Caco-2 (cell line): ENCODE results near the gene NAGK. TPM values are rescaled to one million over a fixed set of nuclear protein-coding genes. Genes with fewer than 3 reads are reported as not detected.

Experiments used
- BruUV-seq: library from RNA; stranded (reverse); fragments of 400-500 nt; replicated peaks from 2 replicates; lab custom pipeline; 2021; lab: Mats Ljungman, UMichigan
- CTCF ChIA-PET: fragments of 300-600 bp; sonication (Branson Sonifier 250); formaldehyde crosslinking; loops from one replicate; lab custom pipeline; 2022; ENCODE audit warnings: antibody characterized with exemption; lab: Charles Lee
- POLR2A ChIA-PET: fragments of 300-600 bp; sonication (Branson Sonifier 250); formaldehyde crosslinking; loops from one replicate; lab custom pipeline; 2022; ENCODE audit warnings: antibody characterized with exemption; lab: Charles Lee
- DNase-seq, 2 experiments: peaks; one replicate each; pipeline versions ENCODE4 v3.0.0 to v3.0.0-alpha.2; 2020 to 2022
- H3K27me3 ChIP-seq: replicated peaks from 2 replicates; pipeline ENCODE4 v1.6.0; 2011; ENCODE audit warnings: low read length; ENCODE audit not compliant: control insufficient read depth, insufficient read depth
- H3K36me3 ChIP-seq: 2 replicates; pipeline ENCODE4 v1.5.1; 2011; ENCODE audit warnings: low read length; ENCODE audit not compliant: control insufficient read depth, insufficient read depth
- H3K4me1 ChIP-seq: fragments of 250-450 bp; sonication (Bioruptor Pico); 2 replicates; pipeline ENCODE4 v1.5.1; 2020; ENCODE audit warnings: mild to moderate bottlenecking
- H3K4me3 ChIP-seq: 2 replicates; pipeline ENCODE4 v1.5.1; 2011; ENCODE audit warnings: low read depth, mild to moderate bottlenecking, control low read depth, low read length
- H3K9me3 ChIP-seq: fragments of 250-450 bp; sonication (Bioruptor Pico); 2 replicates; pipeline ENCODE4 v1.5.1; 2020; ENCODE audit warnings: mild to moderate bottlenecking, moderate library complexity
- H3K27ac Mint-ChIP-seq: one replicate; pipeline ENCODE4 v1.8.0; 2022; ENCODE audit warnings: mixed read lengths; ENCODE audit not compliant: unreplicated experiment
- H3K27me3 Mint-ChIP-seq: one replicate; pipeline ENCODE4 v1.8.0; 2022; ENCODE audit warnings: mixed read lengths; ENCODE audit not compliant: insufficient read depth, unreplicated experiment
- H3K36me3 Mint-ChIP-seq: one replicate; pipeline ENCODE4 v1.8.0; 2022; ENCODE audit warnings: mild to moderate bottlenecking, mixed read lengths; ENCODE audit not compliant: insufficient read depth, unreplicated experiment
- H3K4me1 Mint-ChIP-seq: one replicate; pipeline ENCODE4 v1.8.0; 2022; ENCODE audit warnings: low read depth, mixed read lengths; ENCODE audit not compliant: unreplicated experiment
- H3K4me3 Mint-ChIP-seq: one replicate; pipeline ENCODE4 v1.8.0; 2022; ENCODE audit warnings: mild to moderate bottlenecking, moderate library complexity, mixed read lengths; ENCODE audit not compliant: unreplicated experiment
- H3K9me3 Mint-ChIP-seq: one replicate; pipeline ENCODE4 v1.8.0; 2022; ENCODE audit warnings: mixed read lengths; ENCODE audit not compliant: unreplicated experiment
- CTCF ChIP-seq, 2 experiments: fragments of 200-600 bp in 1 of 2; IDR thresholded peaks; 1 replicate in 1 of 2; 2 replicates in 1 of 2; pipeline versions ENCODE4 v1.5.1 to v1.8.0; 2011 to 2022; ENCODE audit warnings: antibody characterized with exemption in 1 of 2, control low read depth in 1 of 2, inconsistent platforms in 1 of 2, low read depth in 1 of 2, low read length in 1 of 2, mild to moderate bottlenecking in 1 of 2, moderate library complexity in 1 of 2; ENCODE audit not compliant: insufficient read depth in 1 of 2, severe bottlenecking in 1 of 2, unreplicated experiment in 1 of 2
- intact Hi-C: fragments of 100-400 bp; cut with micrococcal nuclease; formaldehyde crosslinking; loops from one replicate; pipeline ENCODE4 v1.10.0; 2022; ENCODE audit not compliant: unreplicated experiment
- total RNA-seq: library from RNA; stranded (reverse); gene quantifications from 2 replicates; pipeline ENCODE4 v1.2.3, GENCODE V29; 2022

The NAGK gene
- total RNA-seq, 1 experiment from 2014 or later: 101 TPM

- ChIA-PET POLR2A (no interaction called here), CTCF (no interaction called here)
- Histone ChIP-seq H3K27me3 (no peaks in the 10 kb centered on the region), H3K9me3 (no peaks in the 10 kb centered on the region), H3K4me3 (no peak overlapping the region), H3K4me1 (no peaks in the 10 kb centered on the region; the same call in 1 of the 2 replicates), H3K36me3 (no peaks in the 10 kb centered on the region)
- no TSS peak for BruUV-seq
- DNase-seq: no peak
- no peak for TF ChIP-seq CTCF (IDR thresholded peaks at IDR 0.05; ENCODE audit: insufficient read depth in 1 of 2, low read depth in 1 of 2, low read length in 1 of 2, severe bottlenecking in 1 of 2, unreplicated experiment in 1 of 2)
- Mint-ChIP-seq H3K27ac (no peak overlapping the region), H3K4me1 (peaks cover 11% of the 10 kb centered on the region), H3K4me3 (no peak overlapping the region), H3K27me3 (no peaks in the 10 kb centered on the region), H3K9me3 (no peaks in the 10 kb centered on the region), H3K36me3 (peaks cover 5% of the 10 kb centered on the region)
- intact Hi-C loops: no loop called here
Observed at GRCh38 chr2:71043531-71044407, 24.7 kb upstream of the NAGK start.

GRCh38 chr2:71045151-71045550 is 23.3 kb upstream of the NAGK start:
- BruUV-seq: no TSS peak
- Mint-ChIP-seq H3K9me3 (no peaks in the 10 kb centered on the region), H3K4me3 (no peak overlapping the region), H3K36me3 (peaks cover 9% of the 10 kb centered on the region), H3K4me1 (peaks cover 22% of the 10 kb centered on the region), H3K27me3 (no peaks in the 10 kb centered on the region), H3K27ac (no peak overlapping the region)
- ChIA-PET CTCF (no interaction called here), POLR2A (no interaction called here)
- intact Hi-C loops: no loop called here
- H3K4me1 ChIP-seq: peaks cover 5% of the 10 kb centered on the region
- TF ChIP-seq CTCF (IDR thresholded peaks at IDR 0.05; ENCODE audit: insufficient read depth in 1 of 2, low read depth in 1 of 2, low read length in 1 of 2, severe bottlenecking in 1 of 2, unreplicated experiment in 1 of 2): no peak
- no peaks in the 10 kb centered on the region for H3K9me3 ChIP-seq
- H3K36me3 ChIP-seq: no peaks in the 10 kb centered on the region
- H3K4me3 ChIP-seq: no peak overlapping the region
- DNase-seq: no peak
- no peaks in the 10 kb centered on the region for H3K27me3 ChIP-seq

- Histone ChIP-seq H3K36me3 (no peaks in the 10 kb centered on the region), H3K4me3 (no peak overlapping the region), H3K4me1 (peaks cover 5% of the 10 kb centered on the region), H3K27me3 (no peaks in the 10 kb centered on the region), H3K9me3 (no peaks in the 10 kb centered on the region)
- Mint-ChIP-seq H3K27ac (no peak overlapping the region), H3K36me3 (peaks cover 11% of the 10 kb centered on the region), H3K4me3 (no peak overlapping the region), H3K4me1 (peaks cover 22% of the 10 kb centered on the region), H3K27me3 (no peaks in the 10 kb centered on the region), H3K9me3 (no peaks in the 10 kb centered on the region)
- CTCF ChIA-PET: interaction anchor here (0.6 kb wide), 1 partner anchor 971 kb away, joined by 3 read pairs; no protein-coding TSS in a partner anchor
- POLR2A ChIA-PET: no interaction called here
- intact Hi-C loops: no loop called here
- DNase-seq: no peak
- TF ChIP-seq CTCF (IDR thresholded peaks at IDR 0.05; ENCODE audit: insufficient read depth in 1 of 2, low read depth in 1 of 2, low read length in 1 of 2, severe bottlenecking in 1 of 2, unreplicated experiment in 1 of 2): no peak
- BruUV-seq: no TSS peak
Observed at GRCh38 chr2:71045865-71046548, 22.4 kb upstream of the NAGK start.
